Eye (tissue), 1 donor: ENCODE measurements around the gene RGL4.

Experiments used
- DNase-seq: peaks from one replicate; pipeline ENCODE4 v3.0.0-alpha.2; 2015

RGL4 gene

DNA sequence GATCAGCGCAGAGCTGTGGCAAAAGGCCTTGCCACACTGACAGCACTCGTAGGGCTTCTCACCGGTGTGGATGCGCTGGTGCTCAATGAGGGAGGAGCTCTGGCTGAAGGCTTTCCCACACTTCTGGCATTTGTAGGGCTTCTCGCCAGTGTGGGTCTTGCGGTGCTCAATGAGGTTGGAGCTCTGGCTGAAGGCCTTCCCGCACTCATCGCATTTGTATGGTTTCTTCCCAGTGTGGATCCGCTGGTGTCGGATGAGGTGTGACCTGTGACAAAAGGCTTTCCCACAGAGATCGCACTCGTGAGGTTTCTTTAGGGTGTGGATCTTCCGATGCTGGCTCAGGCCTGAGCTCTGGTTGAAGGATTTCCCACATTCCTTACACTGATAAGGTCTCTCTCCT is 53.2 kb downstream of the RGL4 start:
- DNase-seq, result no peak

DNA sequence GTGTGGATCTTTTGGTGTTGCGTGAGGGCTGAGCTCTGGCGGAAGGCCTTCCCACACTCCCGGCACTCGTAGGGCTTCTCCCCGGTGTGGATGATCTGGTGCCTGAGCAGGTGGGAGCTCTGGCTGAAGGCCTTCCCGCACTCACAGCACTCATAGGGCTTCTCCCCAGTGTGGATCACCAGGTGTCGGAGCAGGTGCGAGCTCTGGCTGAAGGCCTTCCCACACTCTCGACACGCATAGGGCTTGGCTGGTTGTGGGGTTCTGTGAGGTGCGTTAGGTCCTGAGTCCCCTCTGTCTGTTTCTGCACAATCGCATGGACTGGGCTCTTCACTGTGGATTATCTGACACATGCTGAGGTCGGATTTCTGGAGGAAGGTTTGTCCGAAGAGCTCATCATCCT is 53.7 kb downstream of the RGL4 start:
- no peak for DNase-seq

DNA sequence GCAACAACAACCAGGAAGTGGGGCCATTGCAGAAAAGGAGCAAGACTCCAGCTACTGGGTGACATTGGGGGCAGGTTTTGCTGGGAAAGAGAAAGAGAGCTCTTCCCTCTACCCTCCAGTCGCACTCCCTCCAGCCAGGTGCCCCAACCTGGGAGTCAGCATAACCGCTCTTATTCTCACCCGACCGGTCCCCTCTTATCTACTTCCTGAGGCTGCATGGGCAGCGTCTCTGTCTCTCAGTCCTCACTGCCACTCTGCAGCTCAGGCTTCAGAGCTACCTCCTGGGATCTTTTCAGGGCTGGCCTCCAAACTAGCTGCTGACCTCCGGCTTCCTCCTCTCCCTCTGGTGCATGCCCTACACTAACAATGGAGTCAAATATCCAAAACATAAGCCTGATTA is 55.0 kb downstream of the RGL4 start:
- DNase-seq, result no peak
